HCT116 (cell line): ENCODE measurements around the gene EPHB2. TPM values are rescaled to one million over a fixed set of nuclear protein-coding genes. Genes with fewer than 3 reads are reported as not detected.

Experiments
- ATAC-seq: fragments of 200-7000 bp; cut with Tn5 transposase; 2 replicates; pipeline ENCODE4 v1.9.1; 2020; ENCODE audit warnings: mild to moderate bottlenecking, moderate library complexity
- BruUV-seq: library from RNA; stranded (reverse); fragments of 400-500 nt; replicated peaks from 2 replicates; lab custom pipeline; 2021; lab: Mats Ljungman, UMichigan
- CTCF ChIA-PET: fragments of 300-600 bp; sonication (Branson Sonifier 250); formaldehyde crosslinking; loops from one replicate; lab custom pipeline; 2021; ENCODE audit warnings: antibody characterized with exemption; lab: Charles Lee
- POLR2A ChIA-PET: fragments of 300-600, 350-600 bp; sonication (Branson Sonifier 250); formaldehyde crosslinking; loops from one replicate; lab custom pipeline; 2021; ENCODE audit warnings: antibody characterized with exemption; lab: Charles Lee
- RAD21 ChIA-PET, 2 experiments: fragments of 300-600 bp; sonication (Branson Sonifier 250); formaldehyde crosslinking; loops; one replicate each; lab custom pipeline; 2023; ENCODE audit warnings: low total read pairs in 2 of 2; ENCODE audit not compliant: uncharacterized antibody in 2 of 2, unreplicated experiment in 2 of 2, low non-redundant PET in 1 of 2; lab: Charles Lee
- DNase-seq: peaks from one replicate; pipeline ENCODE4 v3.0.0-alpha.2; 2010; ENCODE audit warnings: low read depth, low spot score
- H2AFZ ChIP-seq: fragments of 200-600 bp; shearing (Covaris generic), sonication (generic); 2 replicates; pipeline ENCODE4 v1.6.1; 2017; ENCODE audit warnings: low read depth, mixed run types, mixed read lengths, antibody characterized with exemption, low read length; ENCODE audit not compliant: poor library complexity, severe bottlenecking
- H3K27ac ChIP-seq: 2 replicates; pipeline ENCODE4 v1.5.1; 2012; ENCODE audit warnings: low read depth, low read length
- H3K27me3 ChIP-seq: fragments of 200-600 bp; sonication (generic); 2 replicates; pipeline ENCODE4 v1.6.1; 2016; ENCODE audit warnings: mixed run types, low read length, mixed read lengths; ENCODE audit not compliant: insufficient read depth
- H3K36me3 ChIP-seq, 2 experiments: fragments of 200-500 bp in 1 of 2; fragments of 200-600 bp in 1 of 2; sonication (Bioruptor generic) in 1 of 2; sonication (generic) in 1 of 2; 2 replicates each; pipeline versions ENCODE4 v1.5.1 to v1.6.1; 2014 to 2016; ENCODE audit warnings: low read length in 2 of 2, inconsistent platforms in 1 of 2, mixed read lengths in 1 of 2, mixed run types in 1 of 2; ENCODE audit not compliant: insufficient read depth in 2 of 2, control insufficient read depth in 1 of 2
- H3K4me1 ChIP-seq, 2 experiments: fragments of 200-600 bp in 1 of 2; sonication (generic) in 1 of 2; 2 replicates each; pipeline versions ENCODE4 v1.5.1 to v1.6.1; 2012 to 2017; ENCODE audit warnings: low read length in 2 of 2, inconsistent platforms in 1 of 2, mild to moderate bottlenecking in 1 of 2, mixed read lengths in 1 of 2, mixed run types in 1 of 2, moderate library complexity in 1 of 2; ENCODE audit not compliant: insufficient read depth in 2 of 2, control insufficient read depth in 1 of 2
- H3K4me2 ChIP-seq: fragments of 200-600 bp; sonication (generic); 2 replicates; pipeline ENCODE4 v1.6.1; 2017; ENCODE audit warnings: mixed run types, low read length, mixed read lengths
- H3K4me3 ChIP-seq, 2 experiments: fragments of 200-600 bp in 1 of 2; sonication (generic) in 1 of 2; replicated peaks in 1 of 2; 2 replicates each; pipeline ENCODE4 v1.5.1; 2011 to 2016; ENCODE audit warnings: low read length in 2 of 2, control low read depth in 1 of 2, low read depth in 1 of 2, mild to moderate bottlenecking in 1 of 2, mixed read lengths in 1 of 2, mixed run types in 1 of 2
- H3K79me2 ChIP-seq: fragments of 200-600 bp; sonication (generic); 2 replicates; pipeline ENCODE4 v1.6.1; 2017; ENCODE audit warnings: mild to moderate bottlenecking, mixed run types, low read length, moderate library complexity, mixed read lengths; ENCODE audit not compliant: insufficient read depth
- H3K9ac ChIP-seq: fragments of 200-600 bp; sonication (generic); 2 replicates; pipeline ENCODE4 v1.6.1; 2016; ENCODE audit warnings: low read length, mixed read lengths
- H3K9me2 ChIP-seq: fragments of 200-600 bp; sonication (generic), shearing (Covaris generic); 2 replicates; pipeline ENCODE4 v1.6.1; 2017; ENCODE audit warnings: mixed run types, mild to moderate bottlenecking, moderate library complexity; ENCODE audit not compliant: insufficient read depth
- H3K9me3 ChIP-seq, 2 experiments: fragments of 200-500 bp in 1 of 2; fragments of 200-600 bp in 1 of 2; sonication (Bioruptor generic) in 1 of 2; sonication (generic) in 1 of 2; 2 replicates each; pipeline ENCODE4 v1.6.1; 2014 to 2017; ENCODE audit warnings: low read length in 2 of 2, mixed read lengths in 2 of 2, inconsistent platforms in 1 of 2, low read depth in 1 of 2, mild to moderate bottlenecking in 1 of 2, mixed run types in 1 of 2, moderate library complexity in 1 of 2; ENCODE audit not compliant: control insufficient read depth in 1 of 2, insufficient read depth in 1 of 2
- H4K20me1 ChIP-seq: fragments of 200-600 bp; sonication (generic), shearing (Covaris generic); 2 replicates; pipeline ENCODE4 v1.6.1; 2017; ENCODE audit warnings: mixed run types, mild to moderate bottlenecking, moderate library complexity; ENCODE audit not compliant: insufficient read depth
- CBX3 ChIP-seq: IDR thresholded peaks from 2 replicates; pipeline ENCODE4 v1.6.1; 2012; ENCODE audit warnings: low read depth
- EGR1 ChIP-seq: IDR thresholded peaks from 2 replicates; pipeline ENCODE4 v1.6.1; 2012; ENCODE audit warnings: low read depth
- EZH2phosphoT487 ChIP-seq: fragments of 200-600 bp; IDR thresholded peaks from 2 replicates; pipeline ENCODE4 v1.6.1; 2018; ENCODE audit warnings: antibody characterized with exemption, borderline replicate concordance
- FOSL1 ChIP-seq: IDR thresholded peaks from 2 replicates; pipeline ENCODE4 v1.6.1; 2012; ENCODE audit warnings: low read depth
- JUND ChIP-seq: IDR thresholded peaks from 2 replicates; pipeline ENCODE4 v1.6.1; 2012
- POLR2A ChIP-seq: IDR thresholded peaks from 2 replicates; pipeline ENCODE4 v1.7.0; 2011; ENCODE audit warnings: borderline replicate concordance; ENCODE audit not compliant: insufficient read depth, insufficient read length; ENCODE audit errors: extremely low read depth
- POLR2AphosphoS5 ChIP-seq: IDR thresholded peaks from 2 replicates; pipeline ENCODE4 v1.6.1; 2011; ENCODE audit warnings: mild to moderate bottlenecking, low read depth, low read length, moderate library complexity
- RAD21 ChIP-seq: IDR thresholded peaks from 2 replicates; pipeline ENCODE4 v1.6.1; 2012; ENCODE audit warnings: low read depth, mild to moderate bottlenecking
- REST ChIP-seq: IDR thresholded peaks from 2 replicates; pipeline ENCODE4 v1.6.1; 2012; ENCODE audit warnings: low read depth
- SP1 ChIP-seq: IDR thresholded peaks from 2 replicates; pipeline ENCODE4 v1.6.1; 2012; ENCODE audit warnings: low read depth
- SRF ChIP-seq: IDR thresholded peaks from 2 replicates; pipeline ENCODE4 v1.6.1; 2012; ENCODE audit warnings: low read depth
- YY1 ChIP-seq: IDR thresholded peaks from 2 replicates; pipeline ENCODE4 v1.6.1; 2011; ENCODE audit warnings: low read length, low read depth, moderate library complexity, mild to moderate bottlenecking; ENCODE audit not compliant: insufficient replicate concordance; ENCODE audit errors: extremely low read depth
- ZFX ChIP-seq: fragments of 450-650 bp; IDR thresholded peaks from 2 replicates; pipeline ENCODE4 v1.6.1; 2017
- ZNF274 ChIP-seq: fragments of 200-500 bp; sonication (Bioruptor generic); IDR thresholded peaks from 2 replicates; pipeline ENCODE4 v1.6.1; 2014; ENCODE audit warnings: mild to moderate bottlenecking, low read depth, low read length, inconsistent platforms
- intact Hi-C: fragments of 100-400 bp; cut with micrococcal nuclease; formaldehyde crosslinking; loops from 2 replicates; pipeline ENCODE4 v1.10.0; 2022
- total RNA-seq: library from RNA; stranded (reverse); gene quantifications from one replicate; pipeline ENCODE4 v1.2.1, GENCODE V29; 2021; ENCODE audit not compliant: unreplicated experiment
- TF ChIP-seq, protein P1 (sequence below): IDR thresholded peaks from 2 replicates; pipeline ENCODE4 v1.6.1; 2012
- TF ChIP-seq, protein P2 (sequence below): IDR thresholded peaks from 2 replicates; pipeline ENCODE4 v1.6.1; 2011; ENCODE audit warnings: mild to moderate bottlenecking, low read length, moderate library complexity; ENCODE audit not compliant: insufficient replicate concordance; ENCODE audit errors: extremely low read depth

The EPHB2 gene
- total RNA-seq, 1 experiment from 2014 or later: 19.5 TPM

DNA sequence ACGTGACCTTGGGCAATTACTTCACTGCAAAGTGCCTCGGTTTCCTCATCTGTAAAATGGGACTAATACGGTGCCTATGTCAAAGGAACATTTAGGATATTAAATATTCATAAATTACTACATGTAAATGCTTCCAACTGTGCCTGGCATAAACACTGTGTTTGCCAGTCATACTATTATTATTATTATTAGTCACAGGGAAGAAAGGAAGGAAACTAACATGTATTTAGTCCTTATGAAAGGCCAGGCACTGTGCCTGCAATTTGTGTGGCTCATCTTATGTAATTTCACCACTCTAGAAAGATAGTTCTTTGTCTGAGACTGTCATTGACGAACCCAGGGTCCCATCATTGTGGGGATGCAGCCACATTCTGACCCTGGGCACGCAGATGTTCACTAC lies 45.0 kb downstream of the EPHB2 start:
- no TSS peak for BruUV-seq
- intact Hi-C loops: no loop called here
- Histone ChIP-seq H3K27me3 (no peaks in the 10 kb centered on the region), H3K9me3 (no peaks in the 10 kb centered on the region), H3K36me3 (no peaks in the 10 kb centered on the region), H3K27ac (no peak overlapping the region), H4K20me1 (no peaks in the 10 kb centered on the region), H3K4me1 (peaks cover 11 to 14% of the 10 kb centered on the region in 2 experiments), H3K79me2 (no peaks in the 10 kb centered on the region), H3K9me2 (no peaks in the 10 kb centered on the region), H3K9ac (no peak overlapping the region), H3K4me2 (no peak overlapping the region), H3K4me3 (no peak overlapping the region), H2AFZ (no peak overlapping the region)
- ATAC-seq: no peak
- CTCF ChIA-PET: no interaction called here
- DNase-seq: no peak
- TF ChIP-seq EZH2phosphoT487 (no peak), RAD21 (no peak), YY1 (no peak), JUND (no peak), CBX3 (no peak), FOSL1 (no peak), ZFX (no peak), EGR1 (no peak), REST (no peak), SP1 (no peak), ZNF274 (no peak), POLR2AphosphoS5 (no peak), SRF (no peak), POLR2A (no peak)
- TF ChIP-seq, protein P1, sequence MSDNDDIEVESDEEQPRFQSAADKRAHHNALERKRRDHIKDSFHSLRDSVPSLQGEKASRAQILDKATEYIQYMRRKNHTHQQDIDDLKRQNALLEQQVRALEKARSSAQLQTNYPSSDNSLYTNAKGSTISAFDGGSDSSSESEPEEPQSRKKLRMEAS: no peak
- TF ChIP-seq, protein P2, sequence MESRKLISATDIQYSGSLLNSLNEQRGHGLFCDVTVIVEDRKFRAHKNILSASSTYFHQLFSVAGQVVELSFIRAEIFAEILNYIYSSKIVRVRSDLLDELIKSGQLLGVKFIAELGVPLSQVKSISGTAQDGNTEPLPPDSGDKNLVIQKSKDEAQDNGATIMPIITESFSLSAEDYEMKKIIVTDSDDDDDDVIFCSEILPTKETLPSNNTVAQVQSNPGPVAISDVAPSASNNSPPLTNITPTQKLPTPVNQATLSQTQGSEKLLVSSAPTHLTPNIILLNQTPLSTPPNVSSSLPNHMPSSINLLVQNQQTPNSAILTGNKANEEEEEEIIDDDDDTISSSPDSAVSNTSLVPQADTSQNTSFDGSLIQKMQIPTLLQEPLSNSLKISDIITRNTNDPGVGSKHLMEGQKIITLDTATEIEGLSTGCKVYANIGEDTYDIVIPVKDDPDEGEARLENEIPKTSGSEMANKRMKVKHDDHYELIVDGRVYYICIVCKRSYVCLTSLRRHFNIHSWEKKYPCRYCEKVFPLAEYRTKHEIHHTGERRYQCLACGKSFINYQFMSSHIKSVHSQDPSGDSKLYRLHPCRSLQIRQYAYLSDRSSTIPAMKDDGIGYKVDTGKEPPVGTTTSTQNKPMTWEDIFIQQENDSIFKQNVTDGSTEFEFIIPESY: no peak
- RAD21 ChIA-PET: no interaction called here
- POLR2A ChIA-PET: no interaction called here
